ENCODE results near the gene POTEF. TPM values are rescaled to one million over a fixed set of nuclear protein-coding genes. Genes with fewer than 3 reads are reported as not detected.
"Not testable (repeated sequence)": the region's sequence is repeated elsewhere in the genome, so short reads cannot be mapped to it uniquely, and the experiment has no call there.

Gene POTEF
- total RNA-seq, 2 experiments from 2014 or later, result not detected

- H3K4me3 ChIP-seq (ENCODE audit: low read depth, low read length, poor library complexity, severe bottlenecking); H2AFZ ChIP-seq (ENCODE audit: low read length); H3K27ac ChIP-seq (ENCODE audit: low read depth, low read length, poor library complexity, severe bottlenecking); H3K4me1 ChIP-seq (ENCODE audit: insufficient read depth, low read length, poor library complexity, severe bottlenecking); POLR2A ChIA-PET; H4K20me1 ChIP-seq (ENCODE audit: insufficient read depth, low read length); intact Hi-C loops (cut with micrococcal nuclease; ENCODE audit: unreplicated experiment); H3K79me2 ChIP-seq (ENCODE audit: insufficient read depth, low read depth, low read length); DNase-seq (ENCODE audit: low spot score); BruUV-seq (replicated peaks); CTCF ChIA-PET (ENCODE audit: unreplicated experiment); H3K9me2 ChIP-seq (ENCODE audit: insufficient read depth, low read length); H3K9me3 ChIP-seq (ENCODE audit: low read length); H3K4me2 ChIP-seq (ENCODE audit: low read length); H3K36me3 ChIP-seq (ENCODE audit: insufficient read depth, low read length): not testable (repeated sequence)
These were observed 9.3 kb upstream of the POTEF start for GRCh38 chr2:130138326-130138725.

- H3K4me3 ChIP-seq (ENCODE audit: low read depth, low read length, poor library complexity, severe bottlenecking); H4K20me1 ChIP-seq (ENCODE audit: insufficient read depth, low read length); intact Hi-C loops (cut with micrococcal nuclease; ENCODE audit: unreplicated experiment); H2AFZ ChIP-seq (ENCODE audit: low read length); H3K9me2 ChIP-seq (ENCODE audit: insufficient read depth, low read length); H3K27ac ChIP-seq (ENCODE audit: low read depth, low read length, poor library complexity, severe bottlenecking); H3K36me3 ChIP-seq (ENCODE audit: insufficient read depth, low read length); H3K4me1 ChIP-seq (ENCODE audit: insufficient read depth, low read length, poor library complexity, severe bottlenecking); H3K9me3 ChIP-seq (ENCODE audit: low read length); BruUV-seq (replicated peaks); DNase-seq (ENCODE audit: low spot score); H3K4me2 ChIP-seq (ENCODE audit: low read length); POLR2A ChIA-PET; CTCF ChIA-PET (ENCODE audit: unreplicated experiment); H3K79me2 ChIP-seq (ENCODE audit: insufficient read depth, low read depth, low read length): not testable (repeated sequence)
These were observed 8.1 kb upstream of the POTEF start for GRCh38 chr2:130137118-130137517.

- H3K4me2 ChIP-seq (ENCODE audit: low read length); H3K36me3 ChIP-seq (ENCODE audit: insufficient read depth, low read length); H4K20me1 ChIP-seq (ENCODE audit: insufficient read depth, low read length); H3K4me3 ChIP-seq (ENCODE audit: low read depth, low read length, poor library complexity, severe bottlenecking); DNase-seq (ENCODE audit: low spot score); H2AFZ ChIP-seq (ENCODE audit: low read length); H3K4me1 ChIP-seq (ENCODE audit: insufficient read depth, low read length, poor library complexity, severe bottlenecking); H3K9me3 ChIP-seq (ENCODE audit: low read length); CTCF ChIA-PET (ENCODE audit: unreplicated experiment); POLR2A ChIA-PET; H3K9me2 ChIP-seq (ENCODE audit: insufficient read depth, low read length); intact Hi-C loops (cut with micrococcal nuclease; ENCODE audit: unreplicated experiment); BruUV-seq (replicated peaks); H3K79me2 ChIP-seq (ENCODE audit: insufficient read depth, low read depth, low read length); H3K27ac ChIP-seq (ENCODE audit: low read depth, low read length, poor library complexity, severe bottlenecking): not testable (repeated sequence)
These were observed 7.5 kb upstream of the POTEF start for GRCh38 chr2:130136546-130136945.

- no peak overlapping the region for H3K4me3 ChIP-seq (ENCODE audit: low read depth, low read length, poor library complexity, severe bottlenecking)
- intact Hi-C loops (cut with micrococcal nuclease; ENCODE audit: unreplicated experiment), result no loop called here
- no peaks in the 10 kb centered on the region for H3K9me3 ChIP-seq (ENCODE audit: low read length)
- DNase-seq (ENCODE audit: low spot score), result no peak
- no peaks in the 10 kb centered on the region for H3K36me3 ChIP-seq (ENCODE audit: insufficient read depth, low read length)
- ChIA-PET CTCF (ENCODE audit: unreplicated experiment) (no interaction called here), POLR2A (no interaction called here)
- H3K4me2 ChIP-seq (ENCODE audit: low read length), result no peak overlapping the region
- H3K9me2 ChIP-seq (ENCODE audit: insufficient read depth, low read length), result no peaks in the 10 kb centered on the region
- no peak overlapping the region for H3K27ac ChIP-seq (ENCODE audit: low read depth, low read length, poor library complexity, severe bottlenecking)
- no peaks in the 10 kb centered on the region for H3K4me1 ChIP-seq (ENCODE audit: insufficient read depth, low read length, poor library complexity, severe bottlenecking)
- H3K79me2 ChIP-seq (ENCODE audit: insufficient read depth, low read depth, low read length), result no peaks in the 10 kb centered on the region
- H2AFZ ChIP-seq (ENCODE audit: low read length), result no peak overlapping the region
- BruUV-seq (replicated peaks), result no TSS peak
- TF ChIP-seq CTCF (conservative IDR thresholded peaks at IDR 0.05; ENCODE audit: low read length), result no peak
- TF ChIP-seq EZH2phosphoT487 (IDR thresholded peaks at IDR 0.05; ENCODE audit: borderline replicate concordance, low read depth, low read length), result no peak
- H4K20me1 ChIP-seq (ENCODE audit: insufficient read depth, low read length), result no peaks in the 10 kb centered on the region
These were observed 6.9 kb upstream of the POTEF start for GRCh38 chr2:130135692-130136541.

- intact Hi-C loops (cut with micrococcal nuclease; ENCODE audit: unreplicated experiment); H3K79me2 ChIP-seq (ENCODE audit: insufficient read depth, low read depth, low read length); H3K9me3 ChIP-seq (ENCODE audit: low read length); H2AFZ ChIP-seq (ENCODE audit: low read length); CTCF ChIA-PET (ENCODE audit: unreplicated experiment); BruUV-seq (replicated peaks); H4K20me1 ChIP-seq (ENCODE audit: insufficient read depth, low read length); H3K27ac ChIP-seq (ENCODE audit: low read depth, low read length, poor library complexity, severe bottlenecking); POLR2A ChIA-PET; H3K4me3 ChIP-seq (ENCODE audit: low read depth, low read length, poor library complexity, severe bottlenecking); H3K36me3 ChIP-seq (ENCODE audit: insufficient read depth, low read length); H3K4me2 ChIP-seq (ENCODE audit: low read length); DNase-seq (ENCODE audit: low spot score); H3K4me1 ChIP-seq (ENCODE audit: insufficient read depth, low read length, poor library complexity, severe bottlenecking); H3K9me2 ChIP-seq (ENCODE audit: insufficient read depth, low read length): not testable (repeated sequence)
These were observed 558 bp downstream of the POTEF start for GRCh38 chr2:130128464-130128863.

- H4K20me1 ChIP-seq (ENCODE audit: insufficient read depth, low read length); H3K79me2 ChIP-seq (ENCODE audit: insufficient read depth, low read depth, low read length); H3K4me1 ChIP-seq (ENCODE audit: insufficient read depth, low read length, poor library complexity, severe bottlenecking); intact Hi-C loops (cut with micrococcal nuclease; ENCODE audit: unreplicated experiment); DNase-seq (ENCODE audit: low spot score); CTCF ChIA-PET (ENCODE audit: unreplicated experiment); H3K9me2 ChIP-seq (ENCODE audit: insufficient read depth, low read length); H3K4me2 ChIP-seq (ENCODE audit: low read length); BruUV-seq (replicated peaks); POLR2A ChIA-PET; H2AFZ ChIP-seq (ENCODE audit: low read length); H3K9me3 ChIP-seq (ENCODE audit: low read length); H3K36me3 ChIP-seq (ENCODE audit: insufficient read depth, low read length); H3K4me3 ChIP-seq (ENCODE audit: low read depth, low read length, poor library complexity, severe bottlenecking); H3K27ac ChIP-seq (ENCODE audit: low read depth, low read length, poor library complexity, severe bottlenecking): not testable (repeated sequence)
These were observed 1.3 kb downstream of the POTEF start for GRCh38 chr2:130127726-130128125.
